Transverse colon (tissue), 4 donors: ENCODE results near the gene NEK5. TPM values are rescaled to one million over a fixed set of nuclear protein-coding genes. Genes with fewer than 3 reads are reported as not detected.

Experiments used
- DNase-seq: peaks from one replicate; pipeline ENCODE4 v3.0.0-alpha.2; 2019
- H3K27ac ChIP-seq, 4 donors: fragments of 200-600 bp; sonication (generic); 2 replicates each; pipeline ENCODE4 v1.5.1; 2016 to 2018; ENCODE audit warnings: inconsistent platforms in 4 of 4
- H3K27me3 ChIP-seq: fragments of 200-600 bp; sonication (generic); 2 replicates; pipeline ENCODE4 v1.5.1; 2017; ENCODE audit warnings: inconsistent platforms
- H3K36me3 ChIP-seq, 4 donors: fragments of 200-600 bp; sonication (generic); 2 replicates each; pipeline ENCODE4 v1.5.1; 2017 to 2019; ENCODE audit warnings: inconsistent platforms in 4 of 4
- H3K4me1 ChIP-seq, 4 donors: fragments of 200-600 bp; sonication (generic); 2 replicates each; pipeline ENCODE4 v1.5.1; 2017 to 2020; ENCODE audit warnings: inconsistent platforms in 4 of 4
- H3K4me3 ChIP-seq, 4 donors: fragments of 200-600 bp; sonication (generic); 1 replicate in 1 of 4; 2 replicates in 3 of 4; pipeline versions ENCODE4 v1.5.1 to v1.6.1; 2017 to 2019; ENCODE audit warnings: inconsistent platforms in 4 of 4
- H3K9me3 ChIP-seq, 2 donors: fragments of 200-600 bp; sonication (generic); 2 replicates each; pipeline ENCODE4 v1.5.1; 2017 to 2019; ENCODE audit warnings: inconsistent platforms in 2 of 2
- EP300 ChIP-seq: sonication (generic); formaldehyde crosslinking; IDR thresholded peaks from one replicate; pipeline ENCODE4 v1.6.1; 2017; ENCODE audit warnings: antibody characterized with exemption, low read depth
- POLR2A ChIP-seq: fragments of 450-650 bp; IDR thresholded peaks from one replicate; pipeline ENCODE4 v1.6.1; 2016; ENCODE audit warnings: antibody characterized with exemption, mild to moderate bottlenecking, moderate library complexity
- POLR2AphosphoS5 ChIP-seq, 3 donors: sonication (generic); formaldehyde crosslinking; IDR thresholded peaks; one replicate each; pipeline ENCODE4 v1.6.1; 2016; ENCODE audit warnings: antibody characterized with exemption in 3 of 3
- WGBS, 2 donors: methylation state at CpG; one replicate each; pipeline ENCODE4 v1.1.5; 2018; ENCODE audit warnings: low coverage in 1 of 2; 5-methylcytosine and 5-hydroxymethylcytosine counted together
- in situ Hi-C, 4 donors: fragments of 200-750 bp; cut with MboI; loops; one replicate each; pipeline versions ENCODE4 v1.15.0 to v1.15.1; 2017; ENCODE audit warnings: low sequenced_read_pairs in 3 of 4, low pct_ligation_motif_present in 1 of 4, low pct_unique_long_range_greater_than_20kb in 1 of 4
- intact Hi-C: fragments of 100-400 bp; cut with DNase I; formaldehyde crosslinking; loops from one replicate; pipeline ENCODE4 v1.15.1; 2023; ENCODE audit warnings: low total_unique reads
- total RNA-seq, 4 donors: library from RNA; depleted of rRNA; stranded (reverse); fragments of >200 nt; gene quantifications; one replicate each; pipeline ENCODE4 v1.1.0, GENCODE V29; 2016
- TF ChIP-seq, protein P1 (sequence below), 5 experiments: fragments of 200-600 bp in 3 of 5; fragments of 450-650 bp in 2 of 5; sonication (generic) in 3 of 5; IDR thresholded peaks; 1 replicate in 2 of 5; 2 replicates in 3 of 5; pipeline ENCODE4 v1.5.1; 2016 to 2017; ENCODE audit warnings: antibody characterized with exemption in 5 of 5, inconsistent platforms in 3 of 5, mild to moderate bottlenecking in 2 of 5, moderate library complexity in 1 of 5

Gene NEK5
- total RNA-seq, 4 donors from 2014 or later = 0.14 to 0.48 TPM; not detected in 2

DNA sequence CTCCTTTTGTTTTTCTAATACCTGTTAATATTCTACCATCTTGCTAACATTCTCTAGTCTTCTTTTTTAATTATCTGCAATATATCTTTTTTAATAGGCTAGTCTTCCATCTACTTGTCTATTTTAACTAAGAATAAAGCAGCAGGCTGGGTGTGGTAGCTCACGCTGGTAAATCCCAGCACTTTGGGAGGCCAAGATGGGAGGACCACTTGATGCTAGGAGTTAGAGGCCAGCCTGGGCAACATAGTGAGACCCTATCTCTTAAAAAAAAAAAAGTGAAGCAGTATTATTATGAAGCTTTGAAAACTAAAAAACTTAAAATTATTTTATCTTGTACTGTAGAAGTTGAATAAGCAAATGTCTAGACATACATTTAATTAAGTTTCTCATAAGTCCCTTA lies 101.0 kb downstream of the NEK5 start:
- in situ Hi-C loops (loop anchor here in 1 of 4 donors (25.0 kb wide), 1 partner anchor 409 kb away; no protein-coding TSS in a partner anchor), intact Hi-C loops (no loop called here)
- no peak overlapping the region for H3K4me3 ChIP-seq
- peaks cover 0 to 24% (median 9%) of the 10 kb centered on the region in 4 donors for H3K36me3 ChIP-seq
- no peaks in the 10 kb centered on the region for H3K27me3 ChIP-seq
- no peak for DNase-seq
- no peaks in the 10 kb centered on the region for H3K9me3 ChIP-seq
- TF ChIP-seq POLR2A (no peak), POLR2AphosphoS5 (IDR thresholded peaks at IDR 0.05) (no peak), EP300 (no peak)
- TF ChIP-seq, protein P1, sequence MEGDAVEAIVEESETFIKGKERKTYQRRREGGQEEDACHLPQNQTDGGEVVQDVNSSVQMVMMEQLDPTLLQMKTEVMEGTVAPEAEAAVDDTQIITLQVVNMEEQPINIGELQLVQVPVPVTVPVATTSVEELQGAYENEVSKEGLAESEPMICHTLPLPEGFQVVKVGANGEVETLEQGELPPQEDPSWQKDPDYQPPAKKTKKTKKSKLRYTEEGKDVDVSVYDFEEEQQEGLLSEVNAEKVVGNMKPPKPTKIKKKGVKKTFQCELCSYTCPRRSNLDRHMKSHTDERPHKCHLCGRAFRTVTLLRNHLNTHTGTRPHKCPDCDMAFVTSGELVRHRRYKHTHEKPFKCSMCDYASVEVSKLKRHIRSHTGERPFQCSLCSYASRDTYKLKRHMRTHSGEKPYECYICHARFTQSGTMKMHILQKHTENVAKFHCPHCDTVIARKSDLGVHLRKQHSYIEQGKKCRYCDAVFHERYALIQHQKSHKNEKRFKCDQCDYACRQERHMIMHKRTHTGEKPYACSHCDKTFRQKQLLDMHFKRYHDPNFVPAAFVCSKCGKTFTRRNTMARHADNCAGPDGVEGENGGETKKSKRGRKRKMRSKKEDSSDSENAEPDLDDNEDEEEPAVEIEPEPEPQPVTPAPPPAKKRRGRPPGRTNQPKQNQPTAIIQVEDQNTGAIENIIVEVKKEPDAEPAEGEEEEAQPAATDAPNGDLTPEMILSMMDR (IDR thresholded peaks at IDR 0.05) = no peak
- WGBS, 2 donors = 100% methylated on average over 1 of the region's 1 CpG
- H3K27ac ChIP-seq = no peak overlapping the region
- peaks cover 0 to 8% (median 0%) of the 10 kb centered on the region in 4 donors for H3K4me1 ChIP-seq

DNA sequence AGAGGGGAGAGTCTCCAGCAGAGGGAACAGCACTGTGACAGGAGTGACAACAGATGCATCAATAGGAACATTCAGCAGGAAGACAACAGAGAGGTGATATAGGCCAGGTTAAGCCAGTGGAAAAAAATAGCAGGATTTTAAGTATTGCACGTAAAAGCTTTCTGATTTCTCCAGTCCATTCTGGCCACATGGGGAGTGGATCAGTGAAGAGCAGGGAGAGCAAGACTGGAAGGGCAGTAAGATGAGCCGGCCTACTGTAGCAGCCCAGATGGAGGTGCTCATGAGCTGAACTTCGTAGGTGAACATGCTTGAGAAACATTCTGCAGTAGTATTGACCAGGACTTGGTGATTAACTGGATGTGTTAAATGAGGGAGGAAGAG lies 102.6 kb downstream of the NEK5 start:
- TF ChIP-seq POLR2A (no peak), EP300 (no peak), POLR2AphosphoS5 (IDR thresholded peaks at IDR 0.05) (no peak)
- TF ChIP-seq, protein P1 (IDR thresholded peaks at IDR 0.05) = no peak
- in situ Hi-C loops = loop anchor here in 1 of 4 donors (25.0 kb wide), 1 partner anchor 411 kb away; no protein-coding TSS in a partner anchor
- no peaks in the 10 kb centered on the region for H3K27me3 ChIP-seq
- peaks cover 0 to 8% (median 0%) of the 10 kb centered on the region in 4 donors for H3K4me1 ChIP-seq
- H3K36me3 ChIP-seq = peaks cover 0 to 24% (median 9%) of the 10 kb centered on the region in 4 donors
- intact Hi-C loops = no loop called here
- no peaks in the 10 kb centered on the region for H3K9me3 ChIP-seq
- DNase-seq = no peak
- H3K27ac ChIP-seq = no peak overlapping the region
- WGBS, 2 donors = 96 to 100% methylated on average over 3 of the region's 3 CpGs
- H3K4me3 ChIP-seq = no peak overlapping the region

DNA sequence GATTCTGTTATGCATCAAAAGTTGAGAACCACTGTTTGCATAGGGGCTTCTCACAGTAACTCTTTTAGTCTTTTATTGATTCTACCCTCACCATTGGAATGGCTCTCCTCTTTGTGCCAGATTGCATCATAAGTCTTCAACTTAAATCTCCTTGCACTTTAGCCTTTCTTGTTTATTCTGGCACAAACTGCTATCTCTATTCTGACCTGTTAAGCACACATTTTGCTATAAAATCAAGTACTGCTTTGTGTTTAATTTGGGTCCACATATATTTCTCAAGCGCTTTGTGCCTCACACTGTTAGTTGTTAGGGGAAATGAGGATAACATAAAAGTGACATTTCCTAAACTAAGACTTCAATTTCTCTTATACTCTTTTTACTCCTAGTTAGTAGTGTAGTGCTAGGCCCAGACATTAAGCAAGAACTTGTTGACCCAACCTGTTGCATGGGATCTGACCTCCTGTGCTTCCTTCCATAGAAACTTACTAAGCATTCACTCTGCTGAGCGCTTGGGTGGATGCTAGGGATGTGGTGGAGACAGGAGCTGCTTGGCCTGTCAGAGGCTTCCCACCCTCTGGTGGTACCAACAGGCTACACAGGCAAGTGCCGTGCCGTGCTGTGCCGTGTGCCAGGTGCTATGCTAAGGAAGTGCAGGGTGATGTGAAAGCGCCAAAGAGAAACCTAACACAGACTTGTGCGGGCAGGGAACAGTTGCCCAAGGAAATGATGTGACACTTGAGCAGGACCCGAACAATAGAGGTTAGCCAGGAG lies 103.2 kb downstream of the NEK5 start:
- no peak for TF ChIP-seq POLR2A
- TF ChIP-seq, protein P1 (IDR thresholded peaks at IDR 0.05) = no peak
- TF ChIP-seq EP300 = no peak
- no peak for TF ChIP-seq POLR2AphosphoS5 (IDR thresholded peaks at IDR 0.05)
- no peak overlapping the region for H3K4me3 ChIP-seq
- DNase-seq = no peak
- peaks cover 0 to 26% (median 9%) of the 10 kb centered on the region in 4 donors for H3K36me3 ChIP-seq
- intact Hi-C loops (no loop called here), in situ Hi-C loops (loop anchor here in 1 of 4 donors (25.0 kb wide), 1 partner anchor 412 kb away; no protein-coding TSS in a partner anchor)
- H3K27ac ChIP-seq = no peak overlapping the region
- H3K9me3 ChIP-seq = no peaks in the 10 kb centered on the region
- 94 to 95% methylated on average over 6 to 8 of the region's 8 CpGs for WGBS, 2 donors
- no peaks in the 10 kb centered on the region for H3K27me3 ChIP-seq
- H3K4me1 ChIP-seq = peaks cover 0 to 8% (median 0%) of the 10 kb centered on the region in 4 donors

DNA sequence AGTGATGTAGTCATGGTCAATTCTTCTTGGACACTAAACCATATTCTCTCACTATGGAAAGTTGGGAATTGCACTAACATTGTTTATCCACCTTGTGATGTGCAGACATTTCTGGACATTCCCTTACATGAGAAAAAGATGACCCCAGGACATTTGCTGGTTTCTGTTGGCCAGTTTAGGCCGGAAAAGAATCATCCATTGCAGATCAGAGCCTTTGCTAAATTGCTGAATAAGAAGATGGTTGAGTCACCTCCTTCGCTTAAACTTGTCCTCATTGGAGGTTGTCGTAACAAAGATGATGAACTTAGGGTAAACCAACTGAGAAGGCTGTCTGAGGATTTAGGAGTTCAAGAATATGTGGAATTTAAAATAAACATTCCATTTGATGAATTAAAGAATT lies 104.4 kb downstream of the NEK5 start, which contains the start of gene UTP14C:
Gene UTP14C (plus strand): TSS at position 211 of the 400 bp plus-strand sequence. CDS start 4,114 bp downstream, outside the sequence.
- in situ Hi-C loops = loop anchor here in 1 of 4 donors (25.0 kb wide), 1 partner anchor 438 kb away; the partner anchor contains the start of genes CKAP2 and VPS36
- H3K36me3 ChIP-seq = peaks cover 0 to 35% (median 9%) of the 10 kb centered on the region in 4 donors
- no peak for TF ChIP-seq POLR2AphosphoS5 (IDR thresholded peaks at IDR 0.05)
- no peak for TF ChIP-seq EP300
- no peak for TF ChIP-seq POLR2A
- TF ChIP-seq, protein P1 (IDR thresholded peaks at IDR 0.05) = no peak
- no peak within 1 kb of the TSS for H3K4me3 ChIP-seq
- DNase-seq = no peak
- no peak within 1 kb of the TSS for H3K27ac ChIP-seq
- H3K9me3 ChIP-seq = no peaks in the 10 kb centered on the region
- peaks cover 0 to 8% (median 3%) of the 10 kb centered on the region in 4 donors for H3K4me1 ChIP-seq
- 96 to 100% methylated on average over 2 to 3 of the region's 3 CpGs for WGBS, 2 donors
- intact Hi-C loops = no loop called here
- no peaks in the 10 kb centered on the region for H3K27me3 ChIP-seq
